HG03064 (cell line): ENCODE measurements around the gene ADARB2.
"Not testable (repeated sequence)": the region's sequence is repeated elsewhere in the genome, so short reads cannot be mapped to it uniquely, and the experiment has no call there.

Source experiments
- ATAC-seq: cut with Tn5 transposase; IDR thresholded peaks from one replicate; pipeline ENCODE4 v1.9.1; 2021; ENCODE audit warnings: low read depth; ENCODE audit not compliant: unreplicated experiment

ADARB2 gene

DNA sequence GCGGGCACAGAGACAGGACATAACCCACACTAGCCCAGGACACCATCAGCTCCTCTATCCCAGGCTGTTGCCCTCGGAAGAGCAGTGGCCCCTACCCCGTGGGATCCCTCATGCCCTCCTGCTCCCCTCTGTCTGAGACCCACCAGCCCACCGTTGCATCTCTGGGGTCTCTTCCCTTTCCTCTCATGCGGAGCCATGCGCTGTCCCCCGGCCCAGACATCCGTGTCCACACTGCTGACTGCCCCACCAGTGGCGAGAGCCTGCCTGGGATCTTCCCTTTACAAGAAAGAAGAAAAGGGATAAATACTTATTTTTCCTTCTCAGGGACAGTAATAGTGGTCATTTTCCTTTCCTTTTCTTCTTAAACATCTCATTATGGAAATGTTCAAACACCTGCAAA is 565.7 kb downstream of the ADARB2 start:
- no peak for ATAC-seq

DNA sequence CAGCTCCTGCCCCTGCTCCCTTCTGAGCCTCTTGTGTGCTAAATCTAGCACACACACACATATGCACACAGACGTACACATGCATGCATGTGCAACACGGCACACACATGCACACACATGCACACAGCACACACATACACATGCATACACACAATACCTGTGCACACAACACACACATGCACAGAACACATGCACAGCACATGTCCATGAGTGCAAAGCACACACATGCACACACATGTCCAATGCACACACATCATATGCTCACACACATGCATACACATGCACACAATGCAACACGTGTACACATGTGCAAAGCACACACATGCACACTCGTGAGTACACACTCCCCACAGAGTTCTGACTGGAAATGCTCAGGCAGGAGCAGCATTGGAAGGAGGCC is 566.1 kb downstream of the ADARB2 start:
- ATAC-seq: no peak

DNA sequence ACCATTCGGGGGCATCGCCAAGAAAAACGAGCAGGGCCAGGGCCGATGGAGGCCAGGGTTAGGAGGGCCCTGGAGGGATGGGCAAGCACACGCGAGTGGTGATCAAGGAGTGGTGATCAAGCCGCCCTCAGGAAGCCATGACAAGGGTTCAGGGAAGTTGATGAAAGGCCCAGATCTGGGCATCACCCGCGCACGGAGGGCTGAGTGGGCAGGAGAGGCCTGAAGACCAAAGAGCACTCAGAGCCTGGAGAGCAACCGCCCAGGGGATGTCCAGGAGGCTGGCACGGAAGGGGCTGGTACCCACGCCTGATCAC is 566.5 kb downstream of the ADARB2 start:
- ATAC-seq: no peak

DNA sequence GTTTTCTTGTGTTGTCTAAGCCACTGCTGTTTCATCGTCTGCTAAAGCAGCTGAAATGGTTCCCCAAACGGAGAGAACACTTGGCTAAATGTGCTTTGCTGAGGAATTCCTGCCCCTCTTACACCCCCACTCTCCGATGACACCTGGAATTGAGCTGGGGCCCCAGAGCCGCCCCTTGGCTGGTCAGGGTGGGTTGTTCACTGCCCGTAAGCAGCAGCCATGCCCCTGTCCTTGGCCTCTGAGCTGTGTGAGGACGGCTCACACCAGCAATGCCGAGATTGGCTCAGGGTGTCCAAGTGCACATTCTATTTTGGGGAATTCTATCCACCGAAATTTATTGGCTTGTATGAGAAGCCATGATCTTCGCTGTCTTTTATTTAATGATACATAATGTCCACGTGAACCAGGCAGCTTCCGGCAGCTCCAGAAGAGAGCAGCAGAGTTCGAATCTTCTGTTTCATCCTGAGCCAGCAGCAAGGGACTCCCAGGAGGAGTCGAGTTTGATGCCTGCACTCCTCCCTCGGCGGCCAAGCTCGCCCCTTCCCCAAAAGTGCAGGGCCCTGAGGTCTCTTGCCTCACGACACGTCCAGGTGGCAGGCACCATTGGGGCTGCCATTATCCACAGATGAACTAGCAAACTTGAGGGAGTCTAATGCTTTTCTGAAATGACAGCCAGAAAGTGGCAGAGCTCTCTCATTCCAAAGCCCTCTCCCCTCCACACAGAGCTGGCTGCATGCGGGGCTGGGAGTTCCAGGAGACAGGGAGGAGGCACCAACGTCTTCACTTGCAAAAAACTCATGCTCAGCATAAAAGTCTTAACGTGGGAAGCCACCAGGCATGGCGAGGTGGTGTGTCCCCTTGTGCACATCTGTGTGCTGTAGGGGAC is 567.1 kb downstream of the ADARB2 start:
- no peak for ATAC-seq

DNA sequence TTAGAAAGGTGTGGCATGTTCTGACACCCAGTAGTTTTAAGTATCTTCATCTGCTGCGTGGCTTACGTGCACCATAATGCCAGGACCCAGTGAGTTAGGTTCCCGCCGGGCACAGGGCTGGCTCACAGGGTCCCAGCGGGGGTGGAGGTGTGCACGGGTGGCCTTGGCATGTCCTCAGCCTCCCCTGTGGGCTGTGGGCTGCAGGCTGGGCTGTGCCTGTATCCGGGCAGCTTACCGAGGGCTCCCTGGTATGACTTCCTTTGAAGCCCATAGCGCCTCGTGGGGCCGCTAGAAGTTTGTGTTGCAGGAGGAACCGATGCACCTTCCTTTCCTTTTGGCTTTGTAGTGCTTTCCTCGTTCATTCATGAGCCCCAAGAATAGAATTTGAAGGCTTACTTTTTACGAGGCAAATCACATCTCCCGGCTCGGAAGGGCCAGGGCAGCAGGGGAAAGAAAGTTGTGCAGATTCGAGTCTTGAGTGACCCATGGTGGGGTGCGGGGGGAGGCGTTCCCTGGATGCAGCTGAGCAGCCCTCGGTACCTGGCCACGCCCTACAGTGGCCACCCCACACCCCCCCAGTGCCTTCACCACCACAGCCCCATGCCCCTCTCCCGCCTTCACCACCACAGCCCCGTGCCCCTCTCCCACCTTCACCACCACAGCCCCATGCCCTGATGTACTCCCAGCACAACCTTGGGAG is 568.0 kb downstream of the ADARB2 start:
- no peak for ATAC-seq

DNA sequence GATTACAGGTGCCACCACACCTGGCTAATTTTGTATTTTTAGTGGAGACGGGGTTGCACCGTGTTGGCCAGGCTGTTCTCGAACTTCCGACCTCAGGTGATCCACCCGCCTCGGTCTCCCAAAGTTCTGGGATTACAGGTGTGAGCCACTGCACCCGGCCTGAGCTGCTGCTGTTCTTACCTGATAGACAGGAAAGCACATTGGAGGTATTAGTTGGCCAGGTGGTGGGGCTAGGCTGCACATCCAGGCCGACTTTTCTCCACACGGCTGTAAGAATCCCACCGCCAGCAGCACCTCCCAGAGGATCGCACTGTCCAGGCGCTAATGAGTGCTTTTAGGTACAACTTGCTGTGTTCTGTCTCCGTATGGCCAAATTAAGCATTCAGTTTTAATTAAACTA is 568.6 kb downstream of the ADARB2 start:
- ATAC-seq: no peak

DNA sequence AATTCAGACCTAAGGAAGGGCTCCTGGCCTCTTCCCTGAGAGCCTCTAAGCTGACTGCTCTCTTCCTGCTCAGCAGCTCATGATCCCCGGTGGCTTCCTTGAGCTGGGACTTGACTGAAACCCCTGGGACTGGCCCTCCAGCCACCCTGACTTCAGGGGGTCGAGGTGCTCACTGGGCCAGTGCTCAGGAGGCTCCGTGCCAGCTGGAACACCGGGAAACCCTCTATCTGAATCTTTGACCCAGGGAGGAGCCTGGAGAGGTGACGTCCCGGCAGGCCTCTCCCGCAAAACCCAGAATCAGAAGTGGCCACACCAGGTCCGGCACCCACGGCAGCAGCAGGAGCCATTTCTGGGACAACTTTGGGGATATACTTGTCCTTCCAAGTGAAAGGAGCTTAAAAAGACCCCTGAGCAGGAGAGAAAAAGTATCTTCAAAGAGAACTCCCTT is 570.5 kb downstream of the ADARB2 start:
- no peak for ATAC-seq

DNA sequence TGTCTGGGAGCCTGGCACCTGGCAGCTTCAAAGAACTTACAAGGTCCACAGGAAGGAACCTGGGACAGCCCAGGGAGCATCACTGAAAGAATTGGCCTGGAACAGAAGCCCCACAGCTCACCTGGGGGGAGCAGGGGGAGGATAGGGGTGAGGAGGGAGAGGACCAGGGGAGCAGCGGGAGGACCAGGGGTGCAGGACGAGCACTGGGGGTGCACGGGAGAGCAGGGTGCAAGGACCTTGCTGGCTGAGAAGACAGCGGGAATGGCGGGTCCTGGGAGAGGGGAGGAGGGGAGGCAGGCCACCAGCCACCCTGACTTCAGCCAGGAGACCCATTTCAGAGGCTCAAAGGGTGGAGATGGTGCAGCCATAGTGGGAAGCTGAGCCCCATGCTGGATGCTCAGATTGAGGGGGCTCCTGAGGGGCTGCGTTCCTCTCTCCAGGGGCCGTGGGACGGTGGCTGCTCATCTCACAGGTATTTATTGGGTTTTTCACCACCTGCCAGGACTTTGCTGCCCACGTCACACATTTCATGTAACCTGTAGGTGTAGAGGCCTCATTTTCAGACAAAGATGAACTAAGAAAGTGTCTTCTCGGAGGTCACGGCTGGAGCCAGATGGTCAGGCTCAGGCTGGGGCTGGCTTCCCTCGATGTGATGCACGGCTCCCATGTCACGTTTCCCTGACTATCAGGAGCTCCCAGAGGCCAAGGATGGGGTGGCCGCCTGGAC is 571.1 kb downstream of the ADARB2 start:
- no peak for ATAC-seq

DNA sequence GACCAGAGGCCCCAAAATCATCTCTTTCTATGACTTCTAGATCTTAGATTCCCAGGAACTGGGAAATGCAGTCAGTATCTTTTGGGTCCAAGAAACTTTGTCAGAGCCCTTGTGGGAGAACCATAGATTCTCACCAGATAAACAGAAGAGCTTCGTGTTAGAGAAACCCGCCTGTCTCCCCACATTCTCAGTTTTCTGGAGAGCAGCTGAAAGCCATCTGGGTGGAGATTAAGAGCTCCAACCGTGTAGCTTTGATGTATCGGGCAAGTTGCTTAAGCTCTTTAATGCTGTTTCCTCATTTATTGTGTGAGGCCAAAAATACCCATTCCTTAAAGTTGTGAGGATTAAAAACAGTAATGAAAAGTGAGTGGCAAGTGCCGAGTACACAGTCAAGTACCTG is 573.5 kb downstream of the ADARB2 start:
- no peak for ATAC-seq

DNA sequence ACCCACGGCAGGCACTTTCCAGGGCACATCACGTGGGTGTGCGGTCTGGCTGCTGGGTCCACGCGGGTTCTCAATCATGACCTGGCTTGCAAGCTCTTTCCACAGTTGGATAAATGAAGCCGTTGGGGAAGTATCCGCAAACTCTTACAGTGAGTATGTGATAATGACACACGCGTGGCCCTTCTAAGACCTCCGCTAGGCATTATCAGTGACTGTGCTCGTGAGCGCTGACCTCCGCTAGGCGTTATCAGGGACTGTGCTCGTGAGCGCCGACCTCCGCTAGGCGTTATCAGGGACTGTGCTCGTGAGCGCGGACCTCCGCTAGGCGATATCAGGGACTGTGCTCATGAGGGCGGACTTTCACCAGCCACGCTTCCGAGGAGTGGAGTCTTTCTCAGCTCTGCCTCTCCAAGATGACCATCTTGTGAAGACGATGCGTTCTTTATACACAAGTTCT is 574.1 kb downstream of the ADARB2 start:
- ATAC-seq: no peak

DNA sequence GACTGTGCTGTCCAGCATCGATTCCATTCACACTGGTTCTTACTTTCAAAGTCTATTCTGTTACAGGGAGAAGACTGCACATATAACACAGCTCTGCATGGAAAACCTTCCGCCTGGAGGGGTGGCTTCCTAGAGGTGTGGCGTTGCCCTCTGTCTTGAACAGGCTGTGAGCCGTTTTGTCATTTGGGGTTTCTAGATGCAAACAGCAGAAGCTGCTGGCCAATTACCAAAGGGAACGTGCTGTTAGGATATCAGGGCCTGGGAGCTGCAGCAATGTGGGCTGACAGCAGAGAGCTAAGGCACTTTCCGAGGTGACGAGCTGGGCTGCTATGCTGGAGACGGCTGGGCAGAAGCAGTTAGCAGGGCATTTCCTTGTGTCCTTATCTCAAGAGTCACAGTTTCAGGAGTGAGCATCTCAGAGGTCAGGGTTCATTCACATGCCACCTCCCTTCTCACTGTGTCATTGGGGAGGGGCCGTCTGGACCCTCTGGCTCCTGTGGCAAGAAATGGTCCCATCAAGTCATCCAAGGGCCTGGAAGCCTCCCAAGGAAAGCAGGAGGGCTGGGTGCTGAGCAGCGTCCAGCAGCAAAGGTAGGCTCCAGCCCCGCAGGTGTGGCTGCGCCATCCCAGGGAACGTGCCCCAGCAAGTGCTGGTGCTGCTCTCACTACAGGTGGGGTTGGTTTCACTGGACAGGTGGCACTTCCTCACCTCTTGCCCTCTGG is 574.7 kb downstream of the ADARB2 start:
- no peak for ATAC-seq

DNA sequence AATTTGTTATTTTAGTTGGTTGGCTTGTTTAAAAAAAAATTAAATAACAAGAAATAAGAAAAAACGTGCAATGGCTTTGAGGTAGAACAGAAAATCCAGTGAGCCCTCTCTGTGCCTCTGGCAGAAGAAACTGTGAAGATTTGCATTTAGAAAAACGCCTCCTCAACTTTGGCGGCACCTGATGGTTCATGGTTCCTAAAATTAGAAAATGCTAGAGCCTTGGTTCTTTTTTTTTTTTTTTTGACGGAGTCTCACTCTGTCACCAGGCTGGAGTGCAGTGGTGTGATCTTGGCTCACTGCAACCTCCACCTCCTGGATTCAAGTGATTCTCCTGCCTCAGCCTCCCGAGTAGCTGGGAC is 576.0 kb downstream of the ADARB2 start:
- not testable (repeated sequence) for ATAC-seq

DNA sequence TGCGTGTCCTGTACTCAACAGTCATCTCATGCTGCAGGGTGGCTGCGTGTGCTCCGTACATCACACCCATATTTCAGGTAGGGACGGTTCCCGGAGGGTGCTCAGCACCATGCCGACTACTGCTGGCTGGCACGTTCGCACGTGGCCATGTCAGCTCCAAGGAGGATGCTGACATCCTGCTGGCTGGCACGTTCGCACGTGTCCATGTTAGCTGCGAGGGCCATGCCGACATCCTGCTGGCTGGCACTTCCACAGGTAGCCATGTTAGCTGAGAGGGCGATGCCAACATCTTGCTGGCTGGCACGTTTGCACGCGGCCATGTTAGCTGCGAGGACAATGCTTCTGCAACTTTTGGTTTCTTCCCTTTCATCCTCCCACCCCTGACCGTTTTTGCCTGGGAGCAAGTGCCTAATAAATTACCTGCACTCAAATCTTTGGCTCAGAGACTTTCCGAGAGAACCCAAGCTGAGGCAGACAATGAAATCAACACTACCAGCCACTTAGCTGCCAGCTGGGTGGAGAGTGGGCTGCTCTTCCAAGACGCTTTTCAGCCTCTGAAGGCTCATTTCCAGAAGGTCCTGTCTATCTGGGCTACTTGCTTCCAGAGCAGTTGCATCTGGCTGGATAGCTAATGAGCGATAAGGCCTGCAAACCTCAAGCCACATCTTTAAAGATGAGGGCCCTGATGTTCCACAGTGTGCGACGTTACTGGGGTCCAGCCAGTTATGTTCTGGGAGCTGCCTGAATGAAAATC is 576.6 kb downstream of the ADARB2 start:
- no peak for ATAC-seq

DNA sequence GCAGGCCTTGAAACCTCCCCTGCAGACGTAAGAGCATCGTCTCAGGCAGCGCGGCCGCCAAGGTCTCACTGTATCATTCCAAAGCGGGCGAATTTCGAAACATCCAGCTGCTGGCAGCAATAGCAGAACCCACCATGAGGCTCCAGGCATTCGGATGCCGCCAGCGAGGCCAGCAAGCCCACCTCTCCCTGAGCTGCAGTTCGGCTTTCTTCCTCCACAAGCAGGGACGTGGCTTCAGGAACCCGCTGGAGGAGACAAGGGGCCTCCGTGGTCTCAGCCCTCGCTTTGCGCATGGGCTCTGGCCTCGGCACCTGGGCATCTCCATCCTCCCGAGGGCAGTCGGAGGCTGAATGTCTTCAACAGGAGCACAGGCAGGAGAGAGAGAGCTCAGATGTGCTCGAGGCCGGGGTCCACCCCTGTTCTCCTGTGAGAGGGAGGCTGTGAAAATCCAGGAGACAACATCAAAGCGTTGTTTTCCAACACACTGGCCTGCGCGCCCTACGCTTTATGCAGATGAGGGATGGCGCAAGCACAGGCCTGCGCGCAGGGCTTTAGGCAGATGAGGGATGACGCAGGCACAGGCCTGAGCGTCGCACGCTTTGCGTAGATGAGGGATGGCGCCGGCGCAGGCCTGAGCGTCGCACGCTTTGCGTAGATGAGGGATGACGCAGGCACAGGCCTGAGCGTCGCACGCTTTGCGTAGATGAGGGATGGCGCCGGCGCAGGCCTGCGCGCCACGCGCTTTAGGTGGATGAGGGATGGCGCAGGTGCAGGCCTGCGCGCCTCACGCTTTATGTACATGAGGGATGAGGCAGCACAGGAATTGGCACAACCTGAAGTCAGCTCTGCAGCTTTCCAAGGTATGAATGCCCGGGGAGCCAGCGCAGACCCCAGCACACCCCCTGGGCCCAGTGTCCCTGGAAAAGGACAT is 577.9 kb downstream of the ADARB2 start:
- ATAC-seq: no peak

DNA sequence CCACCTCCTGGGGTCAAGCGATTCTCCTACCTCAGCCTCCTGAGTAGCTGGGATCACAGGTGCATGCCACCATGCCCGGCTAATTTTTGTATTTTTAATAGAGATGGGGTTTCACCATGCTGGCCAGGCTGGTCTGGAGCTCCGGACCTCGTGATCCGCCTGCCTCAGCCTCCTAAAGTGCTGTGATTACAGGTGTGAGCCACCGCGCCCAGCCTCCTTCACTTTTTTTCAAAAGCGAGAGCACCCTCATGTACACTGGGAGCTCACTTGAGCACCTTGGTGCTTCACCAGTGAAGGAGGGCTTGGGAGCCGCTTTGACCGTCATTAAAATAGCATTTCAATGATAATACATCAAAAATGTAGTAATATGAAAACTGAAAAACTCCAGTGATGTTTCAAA is 578.8 kb downstream of the ADARB2 start:
- not testable (repeated sequence) for ATAC-seq

DNA sequence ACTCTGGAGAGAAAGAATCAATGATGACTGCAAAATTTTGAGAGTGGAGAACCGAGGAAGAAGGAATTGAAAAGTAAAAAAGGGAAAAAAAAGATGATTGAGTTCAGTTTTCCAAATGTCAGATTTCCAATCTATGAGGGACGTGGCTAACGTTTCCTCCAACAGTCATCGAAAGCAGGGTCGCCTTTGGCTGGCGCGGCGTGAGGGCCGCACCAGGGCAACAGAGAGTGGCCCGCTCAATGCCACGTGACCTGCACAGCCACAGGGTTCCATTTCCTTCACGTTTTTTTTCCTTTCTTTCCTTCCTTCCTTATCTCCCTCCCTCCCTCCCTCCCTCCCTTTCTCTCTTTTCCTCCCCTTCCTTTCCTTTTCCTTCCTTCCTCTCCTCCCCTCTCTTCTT is 579.3 kb downstream of the ADARB2 start:
- no peak for ATAC-seq

DNA sequence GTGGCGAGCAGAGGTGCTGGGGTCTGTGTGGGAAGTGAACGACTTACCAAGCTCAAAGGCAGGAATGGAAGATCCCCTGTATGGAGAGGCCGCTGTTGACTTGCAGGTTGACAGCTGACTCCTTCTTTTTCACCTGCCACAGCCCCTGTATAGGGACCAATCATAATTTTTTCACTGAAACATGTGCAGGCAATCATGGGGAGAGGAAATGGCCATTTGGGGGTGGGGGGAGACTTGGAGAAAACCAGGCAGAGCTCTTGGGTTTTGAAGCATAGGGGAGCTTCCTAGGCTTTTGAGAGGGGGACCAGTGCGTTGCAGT is 579.8 kb downstream of the ADARB2 start:
- ATAC-seq: no peak

DNA sequence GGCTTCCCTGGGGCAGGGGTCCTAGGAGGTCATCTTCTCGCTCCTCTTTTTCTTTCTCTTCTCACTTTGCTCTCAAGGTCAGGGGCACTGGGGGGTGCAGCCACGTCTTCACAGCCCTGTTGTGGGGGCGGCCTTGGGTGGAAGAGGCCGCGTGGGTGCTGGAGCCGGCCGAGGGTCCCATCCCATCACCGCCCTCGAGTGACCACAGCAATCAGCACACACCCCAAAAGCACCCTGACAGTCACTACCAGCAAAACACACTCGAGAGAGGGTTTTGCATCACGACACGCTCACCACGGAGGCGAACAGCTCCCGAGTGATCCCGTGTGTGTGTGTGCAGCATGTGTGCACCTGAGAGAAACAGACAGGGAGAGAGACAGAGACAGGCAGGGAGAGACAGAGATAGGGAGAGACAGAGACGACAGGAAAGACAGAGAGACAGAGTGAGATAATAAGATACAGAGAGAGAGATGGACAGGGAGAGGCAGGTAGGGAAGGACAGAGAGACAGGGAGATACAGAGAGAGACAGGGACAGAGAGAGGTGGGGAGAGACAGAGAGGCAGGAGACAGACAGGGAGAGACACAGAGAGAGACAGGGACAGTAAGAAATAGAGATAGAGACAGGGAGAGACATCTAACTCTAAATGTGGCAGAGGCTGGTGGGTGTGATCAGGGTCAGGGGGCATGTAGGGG is 580.3 kb downstream of the ADARB2 start:
- ATAC-seq: no peak

DNA sequence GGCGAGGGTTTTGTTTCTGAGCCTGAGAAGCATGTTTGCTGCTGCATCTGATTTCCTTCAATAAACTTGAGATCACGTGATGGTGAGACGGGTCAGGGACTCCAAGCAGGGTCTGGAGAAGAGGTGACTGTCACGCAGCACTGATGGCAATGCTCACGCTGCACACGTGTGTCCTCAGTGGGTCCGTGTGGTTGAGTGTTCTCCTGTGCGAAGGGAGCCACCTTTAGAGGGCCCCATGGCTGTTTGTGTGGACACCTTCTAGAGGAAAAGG is 580.8 kb downstream of the ADARB2 start:
- no peak for ATAC-seq
